Measurements from ENCODE around the gene SOX6. TPM values are rescaled to one million over a fixed set of nuclear protein-coding genes. Genes with fewer than 3 reads are reported as not detected.

SOX6 gene
- total RNA-seq, 1 experiment from 2014 or later, result 0.21 TPM

DNA sequence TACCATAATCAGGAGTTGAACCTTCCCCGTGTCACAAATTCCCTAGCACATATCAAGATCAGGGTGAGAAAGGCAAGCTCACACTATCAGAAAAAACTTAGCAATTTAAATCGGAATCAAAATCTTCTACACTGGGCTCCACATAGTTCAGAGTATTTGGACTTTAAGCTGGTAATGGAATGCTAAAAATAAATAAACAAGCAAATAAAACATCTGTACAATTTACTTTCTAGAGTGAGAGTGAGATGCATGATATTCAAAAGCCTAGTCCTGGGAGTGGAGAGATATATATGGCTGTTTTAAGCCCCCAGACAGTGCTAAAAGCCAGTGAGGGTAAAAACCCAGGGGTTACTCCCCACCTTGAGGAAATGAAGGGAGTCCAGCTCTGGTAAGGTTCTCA, 380.6 kb downstream of the SOX6 start:
- CTCF ChIA-PET, result no interaction called here
- Histone ChIP-seq H3K9me3 (ENCODE audit: control insufficient read depth, insufficient read depth, low read depth, low read length) (no peaks in the 10 kb centered on the region), H3K4me3 (ENCODE audit: low read depth in 2 of 2, low read length in 2 of 2) (no peak overlapping the region), H3K27me3 (ENCODE audit: control insufficient read depth, insufficient read depth, low read length) (no peaks in the 10 kb centered on the region), H3K36me3 (ENCODE audit: control insufficient read depth, insufficient read depth, low read length) (no peaks in the 10 kb centered on the region), H3K27ac (ENCODE audit: low read length) (no peak overlapping the region), H3K4me1 (ENCODE audit: control insufficient read depth, insufficient read depth, low read length) (no peaks in the 10 kb centered on the region)
- in situ Hi-C loops (cut with HindIII; ENCODE audit: low pct_unique_long_range_greater_than_20kb, low sequenced_read_pairs), result no loop called here
- intact Hi-C loops (cut with micrococcal nuclease; ENCODE audit: unreplicated experiment), result no loop called here
- DNase-seq (ENCODE audit: low read depth, low spot score) (no peak), ATAC-seq (no peak)
- no TSS peak for BruUV-seq (replicated peaks)
- POLR2A ChIA-PET, result no interaction called here
- TF ChIP-seq, protein P1, sequence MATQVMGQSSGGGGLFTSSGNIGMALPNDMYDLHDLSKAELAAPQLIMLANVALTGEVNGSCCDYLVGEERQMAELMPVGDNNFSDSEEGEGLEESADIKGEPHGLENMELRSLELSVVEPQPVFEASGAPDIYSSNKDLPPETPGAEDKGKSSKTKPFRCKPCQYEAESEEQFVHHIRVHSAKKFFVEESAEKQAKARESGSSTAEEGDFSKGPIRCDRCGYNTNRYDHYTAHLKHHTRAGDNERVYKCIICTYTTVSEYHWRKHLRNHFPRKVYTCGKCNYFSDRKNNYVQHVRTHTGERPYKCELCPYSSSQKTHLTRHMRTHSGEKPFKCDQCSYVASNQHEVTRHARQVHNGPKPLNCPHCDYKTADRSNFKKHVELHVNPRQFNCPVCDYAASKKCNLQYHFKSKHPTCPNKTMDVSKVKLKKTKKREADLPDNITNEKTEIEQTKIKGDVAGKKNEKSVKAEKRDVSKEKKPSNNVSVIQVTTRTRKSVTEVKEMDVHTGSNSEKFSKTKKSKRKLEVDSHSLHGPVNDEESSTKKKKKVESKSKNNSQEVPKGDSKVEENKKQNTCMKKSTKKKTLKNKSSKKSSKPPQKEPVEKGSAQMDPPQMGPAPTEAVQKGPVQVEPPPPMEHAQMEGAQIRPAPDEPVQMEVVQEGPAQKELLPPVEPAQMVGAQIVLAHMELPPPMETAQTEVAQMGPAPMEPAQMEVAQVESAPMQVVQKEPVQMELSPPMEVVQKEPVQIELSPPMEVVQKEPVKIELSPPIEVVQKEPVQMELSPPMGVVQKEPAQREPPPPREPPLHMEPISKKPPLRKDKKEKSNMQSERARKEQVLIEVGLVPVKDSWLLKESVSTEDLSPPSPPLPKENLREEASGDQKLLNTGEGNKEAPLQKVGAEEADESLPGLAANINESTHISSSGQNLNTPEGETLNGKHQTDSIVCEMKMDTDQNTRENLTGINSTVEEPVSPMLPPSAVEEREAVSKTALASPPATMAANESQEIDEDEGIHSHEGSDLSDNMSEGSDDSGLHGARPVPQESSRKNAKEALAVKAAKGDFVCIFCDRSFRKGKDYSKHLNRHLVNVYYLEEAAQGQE (IDR thresholded peaks at IDR 0.05; ENCODE audit: insufficient read depth in 1 of 2, low read depth in 2 of 2, low read length in 1 of 2), result no peak
- no peak for TF ChIP-seq POLR2AphosphoS5 (IDR thresholded peaks at IDR 0.05; ENCODE audit: low read depth, low read length)
- TF ChIP-seq, protein P2, sequence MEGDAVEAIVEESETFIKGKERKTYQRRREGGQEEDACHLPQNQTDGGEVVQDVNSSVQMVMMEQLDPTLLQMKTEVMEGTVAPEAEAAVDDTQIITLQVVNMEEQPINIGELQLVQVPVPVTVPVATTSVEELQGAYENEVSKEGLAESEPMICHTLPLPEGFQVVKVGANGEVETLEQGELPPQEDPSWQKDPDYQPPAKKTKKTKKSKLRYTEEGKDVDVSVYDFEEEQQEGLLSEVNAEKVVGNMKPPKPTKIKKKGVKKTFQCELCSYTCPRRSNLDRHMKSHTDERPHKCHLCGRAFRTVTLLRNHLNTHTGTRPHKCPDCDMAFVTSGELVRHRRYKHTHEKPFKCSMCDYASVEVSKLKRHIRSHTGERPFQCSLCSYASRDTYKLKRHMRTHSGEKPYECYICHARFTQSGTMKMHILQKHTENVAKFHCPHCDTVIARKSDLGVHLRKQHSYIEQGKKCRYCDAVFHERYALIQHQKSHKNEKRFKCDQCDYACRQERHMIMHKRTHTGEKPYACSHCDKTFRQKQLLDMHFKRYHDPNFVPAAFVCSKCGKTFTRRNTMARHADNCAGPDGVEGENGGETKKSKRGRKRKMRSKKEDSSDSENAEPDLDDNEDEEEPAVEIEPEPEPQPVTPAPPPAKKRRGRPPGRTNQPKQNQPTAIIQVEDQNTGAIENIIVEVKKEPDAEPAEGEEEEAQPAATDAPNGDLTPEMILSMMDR (IDR thresholded peaks at IDR 0.05), result no peak

DNA sequence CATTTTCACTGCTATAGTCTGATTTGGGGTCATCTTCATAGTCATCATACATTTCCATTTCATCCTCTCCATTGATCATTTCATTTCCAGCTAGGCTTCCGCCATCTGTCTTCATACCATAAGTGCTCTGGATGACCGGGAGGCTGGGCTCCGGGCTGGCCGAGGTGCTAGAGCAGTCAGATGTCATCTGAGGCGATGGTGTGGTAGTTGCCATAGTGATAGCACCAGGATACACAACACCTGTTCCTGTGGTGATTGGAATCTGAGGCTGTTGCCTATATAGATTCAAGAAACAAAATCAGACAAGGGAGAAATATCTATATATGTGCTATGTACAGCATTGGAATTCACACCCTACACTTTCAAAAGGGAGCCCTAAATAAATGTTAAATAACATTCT, 383.5 kb downstream of the SOX6 start:
- BruUV-seq (replicated peaks), result no TSS peak
- no peak for ATAC-seq
- no peak overlapping the region for H3K27ac ChIP-seq (ENCODE audit: low read length)
- ChIA-PET CTCF (no interaction called here), POLR2A (no interaction called here)
- H3K27me3 ChIP-seq (ENCODE audit: control insufficient read depth, insufficient read depth, low read length), result no peaks in the 10 kb centered on the region
- no peak for DNase-seq (ENCODE audit: low read depth, low spot score)
- in situ Hi-C loops (cut with HindIII; ENCODE audit: low pct_unique_long_range_greater_than_20kb, low sequenced_read_pairs), result no loop called here
- peaks cover 4% of the 10 kb centered on the region for H3K4me1 ChIP-seq (ENCODE audit: control insufficient read depth, insufficient read depth, low read length)
- no peaks in the 10 kb centered on the region for H3K9me3 ChIP-seq (ENCODE audit: control insufficient read depth, insufficient read depth, low read depth, low read length)
- H3K36me3 ChIP-seq (ENCODE audit: control insufficient read depth, insufficient read depth, low read length), result no peaks in the 10 kb centered on the region
- intact Hi-C loops (cut with micrococcal nuclease; ENCODE audit: unreplicated experiment), result no loop called here
- no peak overlapping the region for H3K4me3 ChIP-seq (ENCODE audit: low read depth in 2 of 2, low read length in 2 of 2)
- TF ChIP-seq, protein P1 (IDR thresholded peaks at IDR 0.05; ENCODE audit: insufficient read depth in 1 of 2, low read depth in 2 of 2, low read length in 1 of 2), result no peak
- TF ChIP-seq SIN3A (IDR thresholded peaks at IDR 0.05; ENCODE audit: borderline replicate concordance, insufficient read depth, low read depth, low read length) (no peak), POLR2AphosphoS5 (IDR thresholded peaks at IDR 0.05; ENCODE audit: low read depth, low read length) (no peak), TCF7L2 (IDR thresholded peaks at IDR 0.05; ENCODE audit: low read depth, low read length) (no peak)
- TF ChIP-seq, protein P2 (IDR thresholded peaks at IDR 0.05), result no peak
